OCI-LY3 (cell line): ENCODE measurements around the gene BHMT2.

Source experiments
- H2AFZ ChIP-seq: fragments of 200-600, 300-600 bp; shearing (Covaris generic); 2 replicates; pipeline ENCODE4 v1.6.0; 2014; ENCODE audit warnings: antibody characterized with exemption, low read depth, low read length
- H3K27ac ChIP-seq: fragments of 200-600, 300-600 bp; sonication (generic); 2 replicates; pipeline ENCODE4 v1.5.1; 2014; ENCODE audit warnings: mild to moderate bottlenecking, low read length, moderate library complexity, mixed read lengths
- H3K27me3 ChIP-seq: fragments of 200-600, 300-600 bp; sonication (generic); 2 replicates; pipeline ENCODE4 v1.6.1; 2014; ENCODE audit warnings: low read depth, low read length, mixed read lengths
- H3K36me3 ChIP-seq: fragments of 200-600, 300-600 bp; sonication (generic); replicated peaks from 2 replicates; pipeline ENCODE3; 2014; ENCODE audit warnings: low read depth, low read length, mixed read lengths
- H3K4me1 ChIP-seq: fragments of 300-600, 200-600 bp; sonication (generic); 2 replicates; pipeline ENCODE4 v1.6.1; 2014; ENCODE audit warnings: low read length, mixed read lengths
- H3K4me2 ChIP-seq: fragments of 200-600, 300-600 bp; sonication (generic); 2 replicates; pipeline ENCODE4 v1.6.1; 2014; ENCODE audit warnings: low read length, mixed read lengths
- H3K4me3 ChIP-seq: fragments of 300-600, 200-600 bp; sonication (generic); 2 replicates; pipeline ENCODE4 v1.5.1; 2014; ENCODE audit warnings: antibody characterized with exemption, mild to moderate bottlenecking, low read length, moderate library complexity
- H3K79me2 ChIP-seq: fragments of 300-600, 200-600 bp; shearing (Covaris generic); 2 replicates; pipeline ENCODE4 v1.6.1; 2014; ENCODE audit warnings: mild to moderate bottlenecking, low read length, mixed read lengths
- H3K9ac ChIP-seq: fragments of 300-600, 200-600 bp; shearing (Covaris generic); 2 replicates; pipeline ENCODE4 v1.6.0; 2014; ENCODE audit warnings: mild to moderate bottlenecking, low read length, moderate library complexity
- H3K9me3 ChIP-seq: fragments of 200-600, 300-600 bp; shearing (Covaris generic); 2 replicates; pipeline ENCODE4 v1.6.1; 2014; ENCODE audit warnings: low read length, mixed read lengths; ENCODE audit not compliant: insufficient read depth
- H4K20me1 ChIP-seq: fragments of 200-600, 300-600 bp; sonication (generic); 2 replicates; pipeline ENCODE4 v1.6.1; 2016; ENCODE audit warnings: low read length, mixed read lengths; ENCODE audit not compliant: insufficient read depth
- CTCF ChIP-seq: fragments of 200-600, 300-600 bp; sonication (generic); IDR thresholded peaks from 2 replicates; pipeline ENCODE4 v1.5.1; 2014; ENCODE audit warnings: antibody characterized with exemption, low read length, low read depth
- EZH2phosphoT487 ChIP-seq: fragments of 200-600 bp; shearing (Covaris generic); IDR thresholded peaks from 2 replicates; pipeline ENCODE4 v1.6.1; 2018; ENCODE audit warnings: antibody characterized with exemption, mixed run types, low read depth

The BHMT2 gene

GRCh38 chr5:79112703-79113058 is 43.1 kb downstream of the BHMT2 start:
- TF ChIP-seq CTCF (no peak), EZH2phosphoT487 (no peak)
- Histone ChIP-seq H3K4me2 (no peak overlapping the region), H3K27ac (no peak overlapping the region)

GRCh38 chr5:79119486-79119885 is 49.9 kb downstream of the BHMT2 start:
- H3K9ac ChIP-seq: no peak overlapping the region
- no peaks in the 10 kb centered on the region for H4K20me1 ChIP-seq
- H3K9me3 ChIP-seq: no peaks in the 10 kb centered on the region
- no peak overlapping the region for H3K4me3 ChIP-seq
- H3K36me3 ChIP-seq: no peaks in the 10 kb centered on the region
- no peak overlapping the region for H3K4me2 ChIP-seq
- no peak overlapping the region for H3K27ac ChIP-seq
- no peaks in the 10 kb centered on the region for H3K27me3 ChIP-seq
- H2AFZ ChIP-seq: no peak overlapping the region
- no peaks in the 10 kb centered on the region for H3K79me2 ChIP-seq
- H3K4me1 ChIP-seq: no peaks in the 10 kb centered on the region
- TF ChIP-seq EZH2phosphoT487: no peak
- no peak for TF ChIP-seq CTCF

More at GRCh38 chr5:79112703-79113058, 43.1 kb downstream of the BHMT2 start:
- no peak overlapping the region for H3K4me3 ChIP-seq
- H3K36me3 ChIP-seq: no peaks in the 10 kb centered on the region
- H3K4me1 ChIP-seq: no peaks in the 10 kb centered on the region
- no peaks in the 10 kb centered on the region for H3K79me2 ChIP-seq
- H4K20me1 ChIP-seq: no peaks in the 10 kb centered on the region
- peaks cover 8% of the 10 kb centered on the region; the same call in 1 of the 2 replicates for H3K27me3 ChIP-seq
- no peak overlapping the region for H2AFZ ChIP-seq
- no peaks in the 10 kb centered on the region for H3K9me3 ChIP-seq
- no peak overlapping the region for H3K9ac ChIP-seq

GRCh38 chr5:79120221-79120620 is 50.7 kb downstream of the BHMT2 start:
- TF ChIP-seq EZH2phosphoT487 (no peak), CTCF (no peak)
- Histone ChIP-seq H3K4me3 (no peak overlapping the region), H3K79me2 (no peaks in the 10 kb centered on the region), H3K27me3 (no peaks in the 10 kb centered on the region), H4K20me1 (no peaks in the 10 kb centered on the region), H3K9ac (no peak overlapping the region), H3K9me3 (no peaks in the 10 kb centered on the region), H3K4me1 (no peaks in the 10 kb centered on the region), H2AFZ (no peak overlapping the region), H3K36me3 (no peaks in the 10 kb centered on the region), H3K27ac (no peak overlapping the region), H3K4me2 (no peak overlapping the region)

GRCh38 chr5:79122973-79123372 is 53.4 kb downstream of the BHMT2 start:
- H3K9me3 ChIP-seq: no peaks in the 10 kb centered on the region
- H3K36me3 ChIP-seq: no peaks in the 10 kb centered on the region
- no peak overlapping the region for H3K4me3 ChIP-seq
- H3K27me3 ChIP-seq: no peaks in the 10 kb centered on the region
- H2AFZ ChIP-seq: no peak overlapping the region
- H3K4me1 ChIP-seq: no peaks in the 10 kb centered on the region
- H3K9ac ChIP-seq: no peak overlapping the region
- H3K79me2 ChIP-seq: no peaks in the 10 kb centered on the region
- no peak for TF ChIP-seq EZH2phosphoT487
- no peak for TF ChIP-seq CTCF
- no peak overlapping the region for H3K27ac ChIP-seq
- no peaks in the 10 kb centered on the region for H4K20me1 ChIP-seq
- no peak overlapping the region for H3K4me2 ChIP-seq
